NCI-H2227 (cell line): ENCODE results near the gene CTNS.

ENCODE experiments used
- DNase-seq: peaks from one replicate; lab custom pipeline; 2025; ENCODE audit not compliant: unreplicated experiment; lab: John Stamatoyannopoulos, UW

Gene CTNS

DNA sequence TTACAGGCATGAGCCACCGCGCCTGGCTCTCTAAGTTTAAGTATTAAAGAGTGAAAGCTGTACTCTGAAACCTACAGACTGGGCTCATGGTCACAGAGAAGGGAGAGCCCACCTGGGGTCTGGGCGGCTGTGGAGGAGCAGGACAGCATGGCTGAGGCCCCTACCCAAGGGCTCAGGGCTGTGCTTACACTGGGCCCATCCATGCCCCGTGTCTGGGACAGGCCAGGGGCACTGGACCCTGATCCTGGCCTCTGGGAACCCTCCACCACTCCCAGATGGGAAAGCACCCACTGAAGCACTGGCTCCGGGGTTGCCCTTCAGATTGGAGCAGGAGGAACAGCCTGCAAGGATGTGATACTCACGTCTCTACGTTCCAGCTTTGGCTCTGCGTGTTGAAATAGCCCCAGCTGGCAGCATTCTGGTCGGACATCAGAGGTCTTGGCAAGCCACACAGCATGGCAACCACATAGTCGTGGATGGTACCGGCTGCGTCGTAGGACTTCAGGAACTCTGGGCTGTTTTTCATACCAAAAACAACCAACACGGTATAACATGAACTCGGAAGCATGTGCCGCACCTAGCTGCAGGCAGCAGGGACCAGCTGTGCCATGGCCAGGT is 13.5 kb upstream of the CTNS start:
- DNase-seq = no peak

- peak; percentile 7 for DNase-seq
These were observed 9.5 kb upstream of the CTNS start for GRCh38 chr17:3626831-3627768.

DNA sequence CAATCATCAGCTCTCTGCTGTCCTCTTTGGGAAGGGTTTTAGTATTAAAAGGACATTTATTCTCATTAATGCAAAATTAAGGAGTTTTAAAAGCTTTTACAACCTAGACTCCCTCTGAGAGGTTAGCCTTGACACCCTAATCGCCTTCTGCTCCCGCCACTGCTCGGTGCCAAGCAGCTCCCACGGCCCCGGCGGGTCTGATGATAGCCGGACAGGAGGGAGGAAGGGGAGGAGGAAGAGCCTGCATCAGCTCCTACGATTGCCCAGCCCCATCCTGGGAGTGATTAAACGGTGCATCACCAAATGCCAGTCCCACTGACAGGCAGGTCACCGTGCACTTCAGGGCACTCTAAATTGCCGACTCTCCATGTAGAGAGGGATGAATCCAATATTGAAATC is 8.8 kb upstream of the CTNS start:
- DNase-seq = peak; percentile 5

DNA sequence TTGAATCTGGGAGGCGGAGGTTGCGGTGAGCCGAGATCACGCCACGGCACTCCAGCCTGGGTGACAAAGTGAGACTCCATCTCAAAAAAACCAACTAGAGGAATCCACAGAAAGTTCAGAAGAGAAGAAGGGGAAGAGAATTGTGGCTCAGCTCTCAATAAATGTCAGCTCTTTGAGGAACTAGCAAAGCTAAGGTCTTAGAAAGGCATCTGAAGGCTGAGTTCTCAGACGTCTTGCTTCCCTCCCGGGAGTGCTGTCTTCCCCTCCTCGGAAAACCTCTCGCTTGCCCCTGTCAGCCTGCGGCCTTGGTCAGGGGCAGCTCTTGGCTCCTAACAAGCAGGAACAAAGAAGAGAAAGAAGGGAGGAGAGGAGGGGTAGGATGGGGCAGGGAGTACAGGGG is 5.8 kb upstream of the CTNS start:
- DNase-seq = no peak

DNA sequence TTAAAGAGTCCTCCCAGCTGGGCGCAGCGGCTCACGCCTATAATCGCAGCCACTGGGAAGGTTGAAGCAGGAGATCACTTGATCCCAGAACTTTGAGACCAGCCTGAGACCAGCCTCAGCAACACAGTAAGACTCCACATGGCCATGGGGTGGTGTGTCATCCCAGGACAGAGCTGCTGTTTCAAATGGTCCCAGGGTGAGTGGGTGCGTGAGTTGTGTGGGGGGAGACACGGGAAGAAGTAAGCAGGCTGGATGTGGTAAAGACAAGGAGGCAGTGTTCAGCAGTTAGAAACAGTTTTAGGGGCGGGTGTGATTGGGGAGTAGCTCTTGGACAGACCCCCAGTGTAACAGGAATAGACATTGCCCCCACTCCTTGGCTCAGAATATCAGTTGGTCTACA is 4.3 kb upstream of the CTNS start:
- no peak for DNase-seq

DNA sequence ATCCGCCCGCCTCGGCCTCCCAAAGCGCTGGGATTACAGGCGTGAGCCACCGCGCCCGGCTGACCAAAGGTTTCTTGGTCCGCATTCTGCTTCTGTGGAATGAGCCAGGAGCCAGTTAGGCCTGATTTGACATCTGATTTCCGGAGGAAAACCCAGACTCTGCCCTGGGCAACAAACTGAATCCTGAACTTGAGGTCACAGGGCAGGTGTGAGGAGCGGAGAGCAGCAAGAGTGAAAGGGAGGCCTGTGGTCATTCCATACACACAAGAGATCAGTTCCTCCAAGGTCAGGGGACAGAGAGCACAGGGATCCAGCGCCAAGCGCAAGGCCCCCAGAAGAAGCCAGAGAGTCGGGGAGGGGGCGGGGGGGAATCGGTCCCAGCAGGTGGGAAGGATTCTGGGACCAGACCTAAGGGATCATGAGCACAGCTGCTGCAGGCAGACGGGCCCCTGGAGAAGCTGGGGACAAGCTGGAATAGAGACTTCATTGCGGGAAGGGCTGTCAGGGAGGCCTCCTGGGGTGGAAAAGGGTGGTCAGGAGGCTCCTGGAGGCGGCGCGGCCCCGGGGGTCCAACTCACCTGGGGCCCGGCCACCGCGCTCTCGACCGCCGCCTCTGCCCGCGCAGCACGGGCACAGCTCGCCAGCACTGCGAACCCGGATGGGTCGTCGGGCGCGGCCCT is 946 bp upstream of the CTNS start:
- DNase-seq = no peak

DNA sequence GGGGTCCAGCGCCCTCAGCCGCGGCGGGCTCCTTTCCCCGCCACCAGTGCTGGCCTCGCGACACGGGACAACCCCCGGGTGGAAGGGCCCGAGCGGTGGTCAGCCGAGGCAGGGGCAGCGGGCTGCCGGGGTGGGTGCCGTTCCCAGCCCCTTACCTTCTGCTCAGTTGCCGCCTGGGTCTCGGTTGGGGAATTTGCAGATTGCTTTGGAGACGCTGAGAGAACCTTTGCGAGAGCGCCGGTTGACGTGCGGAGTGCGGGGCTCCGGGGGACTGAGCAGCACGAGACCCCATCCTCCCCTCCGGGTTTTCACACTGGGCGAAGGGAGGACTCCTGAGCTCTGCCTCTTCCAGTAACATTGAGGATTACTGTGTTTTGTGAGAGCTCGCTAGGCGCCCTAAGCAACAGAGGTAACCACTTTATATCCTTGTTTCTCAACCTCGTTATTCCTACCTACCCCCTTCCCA is 381 bp downstream of the CTNS start:
- DNase-seq = no peak

- no peak for DNase-seq
These were observed 3.5 kb downstream of the CTNS start for GRCh38 chr17:3639981-3640596.

- DNase-seq = no peak
These were observed 4.5 kb downstream of the CTNS start for GRCh38 chr17:3641014-3641413.

- no peak for DNase-seq
These were observed 5.3 kb downstream of the CTNS start for GRCh38 chr17:3641717-3642486.

DNA sequence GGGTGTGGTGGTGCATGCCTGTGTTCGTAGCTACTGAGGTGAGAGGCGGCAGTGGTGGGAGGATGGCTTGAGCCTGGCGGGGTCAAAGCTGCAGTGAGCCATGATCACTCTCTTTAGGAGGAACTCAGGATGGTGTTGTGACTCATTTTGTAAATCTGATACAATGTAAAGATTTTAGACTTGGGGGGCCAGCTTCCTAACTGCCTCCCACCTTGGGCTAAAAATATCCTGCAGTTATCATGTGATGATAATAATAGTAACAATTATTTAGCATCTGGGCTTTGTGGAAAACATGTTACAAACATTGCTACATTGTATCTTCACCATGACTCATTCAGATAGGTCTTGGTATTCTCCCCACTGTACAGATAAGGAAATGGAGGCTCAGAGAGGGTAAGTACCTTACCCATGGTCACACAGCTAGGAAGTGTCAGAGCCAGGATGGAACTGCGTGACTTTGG is 7.4 kb downstream of the CTNS start:
- no peak for DNase-seq

- DNase-seq = no peak
These were observed 8.8 kb downstream of the CTNS start for GRCh38 chr17:3645310-3645709.

DNA sequence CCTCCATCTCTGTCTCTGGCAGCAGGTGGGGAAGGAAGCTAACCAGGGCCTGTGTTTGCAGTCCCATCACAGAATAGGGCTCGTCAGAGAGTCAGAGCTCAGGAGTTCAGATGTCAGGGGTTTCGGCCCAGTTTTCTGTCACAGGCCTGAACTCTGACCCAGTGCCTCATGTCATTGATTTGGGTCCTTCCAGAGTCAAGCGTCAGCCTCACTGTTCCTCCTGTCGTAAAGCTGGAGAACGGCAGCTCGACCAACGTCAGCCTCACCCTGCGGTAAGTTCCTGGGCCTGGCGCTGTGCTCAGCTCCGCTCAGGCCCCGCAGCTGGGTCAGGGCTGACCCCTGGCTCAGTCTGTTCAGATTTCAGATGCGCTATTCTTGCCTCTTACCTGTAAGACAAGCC is 10.7 kb downstream of the CTNS start:
- no peak for DNase-seq

GRCh38 chr17:3647769-3648555 is 11.4 kb downstream of the CTNS start:
- DNase-seq = peak; percentile 25

GRCh38 chr17:3655766-3656165 is 19.2 kb downstream of the CTNS start:
- no peak for DNase-seq

DNA sequence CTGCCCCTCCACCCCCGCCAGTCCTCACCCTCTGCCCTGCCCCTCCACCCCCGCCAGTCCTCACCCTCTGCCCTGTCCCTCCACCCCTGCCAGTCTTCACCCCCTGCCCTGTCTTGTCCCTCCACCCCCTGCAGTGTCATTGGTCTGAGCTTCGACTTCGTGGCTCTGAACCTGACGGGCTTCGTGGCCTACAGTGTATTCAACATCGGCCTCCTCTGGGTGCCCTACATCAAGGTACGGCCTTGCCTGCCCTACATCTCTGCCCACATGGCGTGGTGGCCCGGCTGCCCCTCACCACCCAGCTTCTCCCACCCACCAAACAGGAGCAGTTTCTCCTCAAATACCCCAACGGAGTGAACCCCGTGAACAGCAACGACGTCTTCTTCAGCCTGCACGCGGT is 19.8 kb downstream of the CTNS start:
- no peak for DNase-seq

- no peak for DNase-seq
These were observed 20.4 kb downstream of the CTNS start for GRCh38 chr17:3656755-3657587.

DNA sequence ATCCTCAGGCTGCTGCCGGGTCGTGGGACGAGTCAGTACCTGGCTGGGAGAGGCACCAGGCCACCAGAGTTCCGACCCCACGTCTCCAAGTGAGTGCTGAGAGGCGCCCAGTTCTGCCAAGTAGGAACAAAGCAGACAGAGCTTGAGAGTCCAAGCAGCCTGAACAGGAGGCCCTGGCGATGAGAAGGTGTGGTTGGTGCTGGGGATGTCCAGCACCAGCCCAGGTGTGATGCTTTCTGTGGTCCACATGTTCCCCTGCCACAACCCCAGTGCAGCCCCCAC is 21.0 kb downstream of the CTNS start:
- no peak for DNase-seq
